K562 (cell line): Measurements from ENCODE around the gene CRHR2. TPM values are rescaled to one million over a fixed set of nuclear protein-coding genes. Genes with fewer than 3 reads are reported as not detected.
A peak's percentile ranks its signal among the peaks of the same experiment; 100 is the strongest.

ENCODE experiments used
- ATAC-seq: fragments of 200-7000 bp; cut with Tn5 transposase; 3 replicates; pipeline ENCODE4 v1.9.1; 2020; ENCODE audit warnings: moderate library complexity
- BruUV-seq: library from RNA; stranded (reverse); fragments of 400-500 nt; replicated peaks from 2 replicates; lab custom pipeline; 2021; lab: Mats Ljungman, UMichigan
- CTCF ChIA-PET: fragments of 300-600 bp; formaldehyde crosslinking; extraction: SDS; loops from one replicate; lab custom pipeline; 2021; ENCODE audit warnings: low intra/inter-chr PET ratio; lab: Yijun Ruan, JAX
- POLR2A ChIA-PET: fragments of 300-600, 350-650 bp; sonication (Branson Sonifier 250); formaldehyde crosslinking; extraction: SDS; loops from one replicate; lab custom pipeline; 2021; ENCODE audit warnings: antibody characterized with exemption, inconsistent platforms; lab: Yijun Ruan, JAX
- DNase-seq, 4 experiments: peaks; one replicate each; pipeline versions ENCODE4 v3.0.0 to v3.0.0-alpha.2; 2011 to 2018; ENCODE audit warnings: low spot score in 3 of 4, mixed read lengths in 3 of 4; ENCODE audit errors: extremely low read depth in 1 of 4
- FAIRE-seq: peaks from 2 replicates; lab custom pipeline; 2011; peaks lifted over from hg19 to GRCh38; lab: Jason Lieb, UNC
- H2AFZ ChIP-seq: 2 replicates; pipeline ENCODE4 v1.6.0; 2011; ENCODE audit warnings: low read depth, low read length, control low read depth, inconsistent platforms
- H3K27ac ChIP-seq: fragments of 200-600 bp; 3 replicates; pipeline ENCODE4 v1.8.0; 2011; ENCODE audit warnings: low read depth, mild to moderate bottlenecking, control low read depth, inconsistent platforms, low read length, moderate library complexity, mixed read lengths; ENCODE audit errors: extremely low read depth
- H3K27me3 ChIP-seq, 2 experiments: fragments of 300-600 bp in 1 of 2; 2 replicates in 1 of 2; 3 replicates in 1 of 2; pipeline versions ENCODE4 v1.6.0 to v1.8.0; 2011; ENCODE audit warnings: inconsistent platforms in 2 of 2, low read length in 2 of 2, mild to moderate bottlenecking in 1 of 2, mixed read lengths in 1 of 2, moderate library complexity in 1 of 2; ENCODE audit not compliant: control insufficient read depth in 2 of 2, insufficient read depth in 2 of 2
- H3K36me3 ChIP-seq: fragments of 300-600 bp; 3 replicates; pipeline ENCODE4 v1.8.0; 2011; ENCODE audit warnings: mild to moderate bottlenecking, low read length, inconsistent platforms; ENCODE audit not compliant: control insufficient read depth, insufficient read depth
- H3K4me1 ChIP-seq, 2 experiments: fragments of 200-600 bp in 1 of 2; replicated peaks in 1 of 2; 2 replicates in 1 of 2; 3 replicates in 1 of 2; pipeline versions ENCODE4 v1.5.1 to v1.8.0; 2011; ENCODE audit warnings: inconsistent platforms in 2 of 2, low read length in 2 of 2, mild to moderate bottlenecking in 1 of 2, mixed read lengths in 1 of 2, moderate library complexity in 1 of 2; ENCODE audit not compliant: control insufficient read depth in 2 of 2, insufficient read depth in 2 of 2
- H3K4me2 ChIP-seq: 2 replicates; pipeline ENCODE4 v1.6.1; 2011; ENCODE audit warnings: low read length, control low read depth, inconsistent platforms, mixed read lengths; ENCODE audit not compliant: insufficient read depth
- H3K4me3 ChIP-seq: fragments of 200-600 bp; sonication (generic), shearing (Covaris generic); 2 replicates; pipeline ENCODE4 v1.5.1; 2016; ENCODE audit warnings: control low read depth, inconsistent platforms
- H3K79me2 ChIP-seq: fragments of 200-600 bp; 3 replicates; pipeline ENCODE4 v1.8.0; 2011; ENCODE audit warnings: low read length, inconsistent platforms; ENCODE audit not compliant: control insufficient read depth, insufficient read depth
- H3K9ac ChIP-seq, 2 experiments: 2 replicates each; pipeline versions ENCODE4 v1.6.0 to v1.6.1; 2011; ENCODE audit warnings: low read depth in 2 of 2, low read length in 2 of 2, control low read depth in 1 of 2, inconsistent platforms in 1 of 2, mild to moderate bottlenecking in 1 of 2, mixed read lengths in 1 of 2; ENCODE audit not compliant: insufficient read depth in 1 of 2
- H3K9me1 ChIP-seq: one replicate; pipeline ENCODE4 v1.6.0; 2011; ENCODE audit warnings: inconsistent platforms, mild to moderate bottlenecking, low read length, moderate library complexity; ENCODE audit not compliant: control insufficient read depth, insufficient read depth
- H3K9me3 ChIP-seq: replicated peaks from 2 replicates; pipeline ENCODE4 v1.5.1; 2011; ENCODE audit warnings: low read depth, low read length, inconsistent platforms; ENCODE audit not compliant: control insufficient read depth, insufficient read depth
- H4K20me1 ChIP-seq: replicated peaks from 2 replicates; pipeline ENCODE4 v1.6.1; 2011; ENCODE audit warnings: low read length, inconsistent platforms, mixed read lengths; ENCODE audit not compliant: control insufficient read depth, insufficient read depth
- BDP1 ChIP-seq: IDR thresholded peaks from 3 replicates; pipeline ENCODE4 v1.6.1; 2011; ENCODE audit not compliant: insufficient read length, insufficient read depth
- BRD9 ChIP-seq: fragments of 450-650 bp; IDR thresholded peaks from 2 replicates; pipeline ENCODE4 v1.6.1; 2018; ENCODE audit warnings: low read depth; ENCODE audit not compliant: partially characterized antibody
- FOS ChIP-seq: IDR thresholded peaks from 3 replicates; pipeline ENCODE4 v1.6.1; 2011; ENCODE audit not compliant: insufficient read length; ENCODE audit errors: extremely low read depth
- RAD21 ChIP-seq, 2 experiments: fragments of 250-450 bp in 1 of 2; fragments of 450-650 bp in 1 of 2; sonication (Bioruptor Pico) in 1 of 2; formaldehyde crosslinking in 1 of 2; IDR thresholded peaks in 1 of 2; conservative IDR thresholded peaks in 1 of 2; 2 replicates each; pipeline versions ENCODE4 v1.4.0 to v1.8.0; 2020 to 2022; ENCODE audit warnings: mild to moderate bottlenecking in 2 of 2, moderate library complexity in 1 of 2
- TBP ChIP-seq: optimal IDR thresholded peaks from 2 replicates; pipeline ENCODE3; 2011; ENCODE audit warnings: low read depth, low read length, improper control_type of control experiment
- XRCC5 ChIP-seq: fragments of 200-400 bp; formaldehyde crosslinking; IDR thresholded peaks from 2 replicates; pipeline ENCODE4 v1.6.1; 2017; ENCODE audit warnings: low read depth, mild to moderate bottlenecking, low read length
- ZNF311 ChIP-seq: fragments of 250-450 bp; sonication (Bioruptor Pico); IDR thresholded peaks from 2 replicates; pipeline ENCODE4 v1.4.0; 2020; ENCODE audit warnings: mild to moderate bottlenecking, moderate library complexity
- WGBS: fragments of 100-300 bp; shearing (Covaris generic); methylation state at CpG from one replicate; pipeline ENCODE4 v1.1.6; 2016; ENCODE audit warnings: low coverage, mixed read lengths; ENCODE audit not compliant: insufficient coverage; ENCODE audit errors: missing lambda C conversion rate; 5-methylcytosine and 5-hydroxymethylcytosine counted together
- in situ Hi-C: fragments of 300-500 bp; cut with MboI; formaldehyde crosslinking; loops from 4 replicates; pipeline ENCODE4 v1.15.0; 2018; ENCODE audit warnings: inconsistent platforms, mixed read lengths
- intact Hi-C: fragments of 100-400 bp; cut with micrococcal nuclease; formaldehyde crosslinking; loops from 2 replicates; pipeline ENCODE4 v1.14.2; 2022
- polyA plus RNA-seq, 8 experiments: library from polyadenylated mRNA; depleted of rRNA in 4 of 8; stranded (reverse) in 5 of 8; unstranded in 3 of 8; fragments of >200 nt; fragmentation: Nextera tagmentation in 2 of 8; fragmentation: Illumina TruSeq in 1 of 8; extraction: Ambion mirVana in 2 of 8; extraction: Trizol in 1 of 8; gene quantifications; 2 replicates each; pipeline versions ENCODE4 v1.2.1 to v1.2.3, GENCODE V29; 2011 to 2014; ENCODE audit warnings: inconsistent platforms in 1 of 8, missing spikeins in 1 of 8
- total RNA-seq, 7 experiments: library from RNA; depleted of rRNA in 6 of 7; stranded (reverse); fragments of >200 nt in 6 of 7; fragmentation: Illumina TruSeq in 2 of 7; extraction: Trizol in 2 of 7; gene quantifications; 2 replicates each; pipeline versions ENCODE4 v1.2.1 to v1.2.3, GENCODE V29; 2011 to 2021; ENCODE audit warnings: low replicate concordance in 1 of 7
- TF ChIP-seq, protein P1 (sequence below): sonication (generic); formaldehyde crosslinking; IDR thresholded peaks from 2 replicates; pipeline ENCODE4 v1.5.0; 2020; ENCODE audit warnings: missing genetic modification reagents
- TF ChIP-seq, protein P2 (sequence below), 3 experiments: IDR thresholded peaks in 2 of 3; conservative IDR thresholded peaks in 1 of 3; 2 replicates each; pipeline ENCODE4 v1.5.1; 2011 to 2012; ENCODE audit warnings: low read length in 3 of 3, mild to moderate bottlenecking in 3 of 3, control low read depth in 2 of 3, improper control_type of control experiment in 1 of 3, inconsistent platforms in 1 of 3, low read depth in 1 of 3, mixed read lengths in 1 of 3, moderate library complexity in 1 of 3; ENCODE audit not compliant: insufficient read depth in 2 of 3
- TF ChIP-seq, protein P3 (sequence below): fragments of 250-450 bp; sonication (Bioruptor Pico); IDR thresholded peaks from 2 replicates; pipeline ENCODE4 v1.5.0; 2021

The CRHR2 gene
- total and polyA plus RNA-seq, 9 of the 15 experiments (the other 6 are each of a cell fraction or from before 2014, with no cell fraction given): not detected

DNA sequence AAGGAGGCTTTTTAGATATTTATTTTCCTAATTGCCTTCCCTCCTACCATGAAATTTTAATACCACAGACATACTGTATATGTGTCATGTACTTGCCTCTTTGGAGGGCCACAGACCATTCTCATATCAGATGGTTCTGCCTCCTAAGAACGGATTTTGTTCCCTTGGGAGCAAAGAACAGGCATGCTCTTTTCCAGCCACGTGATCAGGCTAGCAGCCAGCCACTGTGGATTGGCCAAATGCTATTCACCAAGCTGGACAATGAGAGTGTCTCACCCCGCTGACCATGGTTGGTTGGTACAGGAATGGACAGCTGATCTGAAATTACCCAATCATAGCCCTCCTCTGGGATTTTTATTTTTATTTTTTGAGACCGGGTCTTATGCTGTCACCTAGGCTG, 21.5 kb upstream of the CRHR2 start:
- BruUV-seq: no TSS peak
- FAIRE-seq (no peak), ATAC-seq (no peak), DNase-seq (no peak)
- ChIA-PET POLR2A (no interaction called here), CTCF (interaction anchor here (0.6 kb wide), 1 partner anchor 139 kb away, joined by 4 read pairs; no protein-coding TSS in a partner anchor)
- in situ Hi-C loops (no loop called here), intact Hi-C loops (loop anchor here (2.0 kb wide), 1 partner anchor 37 kb away; no protein-coding TSS in a partner anchor)
- no peak overlapping the region for H3K4me3 ChIP-seq
- H3K4me1 ChIP-seq: peaks cover 2 to 9% of the 10 kb centered on the region in 2 experiments; a peak in 3 of 5 replicates
- no peaks in the 10 kb centered on the region for H3K9me1 ChIP-seq
- no peak for TF ChIP-seq TBP
- TF ChIP-seq, protein P1, sequence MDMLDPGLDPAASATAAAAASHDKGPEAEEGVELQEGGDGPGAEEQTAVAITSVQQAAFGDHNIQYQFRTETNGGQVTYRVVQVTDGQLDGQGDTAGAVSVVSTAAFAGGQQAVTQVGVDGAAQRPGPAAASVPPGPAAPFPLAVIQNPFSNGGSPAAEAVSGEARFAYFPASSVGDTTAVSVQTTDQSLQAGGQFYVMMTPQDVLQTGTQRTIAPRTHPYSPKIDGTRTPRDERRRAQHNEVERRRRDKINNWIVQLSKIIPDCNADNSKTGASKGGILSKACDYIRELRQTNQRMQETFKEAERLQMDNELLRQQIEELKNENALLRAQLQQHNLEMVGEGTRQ: peak; percentile 33
- no peak overlapping the region for H2AFZ ChIP-seq
- H3K27ac ChIP-seq: no peak overlapping the region
- no peaks in the 10 kb centered on the region for H3K9me3 ChIP-seq
- H3K79me2 ChIP-seq: no peaks in the 10 kb centered on the region
- no peaks in the 10 kb centered on the region for H3K36me3 ChIP-seq
- no peak overlapping the region for H3K4me2 ChIP-seq
- H3K27me3 ChIP-seq: peaks cover 17 to 62% of the 10 kb centered on the region in 2 experiments; a peak in 4 of 5 replicates
- WGBS: 0% methylated on average over 4 of the region's 4 CpGs
- no peak overlapping the region for H3K9ac ChIP-seq
- 0 out of 2 replicates have a peak, but pooled peaks cover 5% of the 10 kb centered on the region for H4K20me1 ChIP-seq

DNA sequence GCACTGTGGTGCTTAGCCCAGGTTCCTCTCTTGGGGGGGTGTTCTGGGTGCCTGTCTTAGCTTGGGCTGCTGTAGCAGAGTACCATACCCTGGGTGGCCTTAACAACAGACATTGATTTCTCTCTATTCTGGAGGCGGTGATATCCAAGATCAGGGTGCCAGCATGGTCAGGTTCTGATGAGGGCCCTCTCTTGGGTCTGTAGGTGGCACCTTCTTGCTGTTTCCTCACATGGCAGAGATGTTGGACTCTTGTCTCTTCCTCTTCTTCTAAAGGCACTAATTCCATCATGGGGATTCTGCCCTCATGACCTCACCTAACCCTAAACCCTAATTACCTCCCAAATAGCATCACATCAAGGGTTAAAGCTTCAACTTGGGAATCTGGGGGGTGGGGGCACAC, 19.9 kb upstream of the CRHR2 start:
- H2AFZ ChIP-seq: no peak overlapping the region
- CTCF ChIA-PET: interaction anchor here (0.7 kb wide), 1 partner anchor 89 kb away, joined by 5 read pairs; no protein-coding TSS in a partner anchor
- FAIRE-seq (no peak), ATAC-seq (peak; percentile 57; the same call in 2 of the 3 replicates), DNase-seq (peak in 1 of 4 experiments; percentile 26)
- no peaks in the 10 kb centered on the region for H3K36me3 ChIP-seq
- intact Hi-C loops: loop anchor here (2.0 kb wide), 1 partner anchor 39 kb away; no protein-coding TSS in a partner anchor
- H3K4me1 ChIP-seq: peaks cover 0 to 9% of the 10 kb centered on the region in 2 experiments; a peak in 3 of 5 replicates
- 0 out of 2 replicates have a peak, but pooled peaks cover 5% of the 10 kb centered on the region for H4K20me1 ChIP-seq
- 0% methylated on average over 1 of the region's 1 CpG for WGBS
- TF ChIP-seq BDP1 (no peak), RAD21 (CRISPR knock-in tag; conservative IDR thresholded peaks at IDR 0.05 in 1 of 2, IDR thresholded peaks at IDR 0.05 in 1 of 2) (peak in 1 of 2 experiments; percentile 42; a peak in 2 of 4 replicates), ZNF311 (CRISPR knock-in tag) (no peak), FOS (no peak), XRCC5 (no peak), BRD9 (no peak)
- TF ChIP-seq, protein P2, sequence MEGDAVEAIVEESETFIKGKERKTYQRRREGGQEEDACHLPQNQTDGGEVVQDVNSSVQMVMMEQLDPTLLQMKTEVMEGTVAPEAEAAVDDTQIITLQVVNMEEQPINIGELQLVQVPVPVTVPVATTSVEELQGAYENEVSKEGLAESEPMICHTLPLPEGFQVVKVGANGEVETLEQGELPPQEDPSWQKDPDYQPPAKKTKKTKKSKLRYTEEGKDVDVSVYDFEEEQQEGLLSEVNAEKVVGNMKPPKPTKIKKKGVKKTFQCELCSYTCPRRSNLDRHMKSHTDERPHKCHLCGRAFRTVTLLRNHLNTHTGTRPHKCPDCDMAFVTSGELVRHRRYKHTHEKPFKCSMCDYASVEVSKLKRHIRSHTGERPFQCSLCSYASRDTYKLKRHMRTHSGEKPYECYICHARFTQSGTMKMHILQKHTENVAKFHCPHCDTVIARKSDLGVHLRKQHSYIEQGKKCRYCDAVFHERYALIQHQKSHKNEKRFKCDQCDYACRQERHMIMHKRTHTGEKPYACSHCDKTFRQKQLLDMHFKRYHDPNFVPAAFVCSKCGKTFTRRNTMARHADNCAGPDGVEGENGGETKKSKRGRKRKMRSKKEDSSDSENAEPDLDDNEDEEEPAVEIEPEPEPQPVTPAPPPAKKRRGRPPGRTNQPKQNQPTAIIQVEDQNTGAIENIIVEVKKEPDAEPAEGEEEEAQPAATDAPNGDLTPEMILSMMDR (IDR thresholded peaks at IDR 0.05 in 2 of 3, conservative IDR thresholded peaks at IDR 0.05 in 1 of 3; ENCODE audit: insufficient read depth in 2 of 3, low read depth in 1 of 3, low read length in 3 of 3): peak; percentile 31 to 50 (median 32); a peak in 4 of 6 replicates
- TF ChIP-seq, protein P3, sequence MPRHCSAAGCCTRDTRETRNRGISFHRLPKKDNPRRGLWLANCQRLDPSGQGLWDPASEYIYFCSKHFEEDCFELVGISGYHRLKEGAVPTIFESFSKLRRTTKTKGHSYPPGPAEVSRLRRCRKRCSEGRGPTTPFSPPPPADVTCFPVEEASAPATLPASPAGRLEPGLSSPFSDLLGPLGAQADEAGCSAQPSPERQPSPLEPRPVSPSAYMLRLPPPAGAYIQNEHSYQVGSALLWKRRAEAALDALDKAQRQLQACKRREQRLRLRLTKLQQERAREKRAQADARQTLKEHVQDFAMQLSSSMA (CRISPR knock-in tag): no peak
- H3K9ac ChIP-seq: no peak overlapping the region
- peaks cover 20 to 65% of the 10 kb centered on the region in 2 experiments for H3K27me3 ChIP-seq
- H3K27ac ChIP-seq: no peak overlapping the region
- H3K4me2 ChIP-seq: no peak overlapping the region
- no peaks in the 10 kb centered on the region for H3K9me3 ChIP-seq
- no peak overlapping the region for H3K4me3 ChIP-seq
- in situ Hi-C loops: no loop called here
- POLR2A ChIA-PET: no interaction called here
- BruUV-seq: no TSS peak
- H3K79me2 ChIP-seq: no peaks in the 10 kb centered on the region
- no peaks in the 10 kb centered on the region for H3K9me1 ChIP-seq
